Measurements from ENCODE around the gene PGP.

The PGP gene

GRCh38 chr16:2179576-2179975 is 35.1 kb downstream of the PGP start:
- DNase-seq: no peak

GRCh38 chr16:2179107-2179501 is 35.5 kb downstream of the PGP start:
- no peak for DNase-seq

DNA sequence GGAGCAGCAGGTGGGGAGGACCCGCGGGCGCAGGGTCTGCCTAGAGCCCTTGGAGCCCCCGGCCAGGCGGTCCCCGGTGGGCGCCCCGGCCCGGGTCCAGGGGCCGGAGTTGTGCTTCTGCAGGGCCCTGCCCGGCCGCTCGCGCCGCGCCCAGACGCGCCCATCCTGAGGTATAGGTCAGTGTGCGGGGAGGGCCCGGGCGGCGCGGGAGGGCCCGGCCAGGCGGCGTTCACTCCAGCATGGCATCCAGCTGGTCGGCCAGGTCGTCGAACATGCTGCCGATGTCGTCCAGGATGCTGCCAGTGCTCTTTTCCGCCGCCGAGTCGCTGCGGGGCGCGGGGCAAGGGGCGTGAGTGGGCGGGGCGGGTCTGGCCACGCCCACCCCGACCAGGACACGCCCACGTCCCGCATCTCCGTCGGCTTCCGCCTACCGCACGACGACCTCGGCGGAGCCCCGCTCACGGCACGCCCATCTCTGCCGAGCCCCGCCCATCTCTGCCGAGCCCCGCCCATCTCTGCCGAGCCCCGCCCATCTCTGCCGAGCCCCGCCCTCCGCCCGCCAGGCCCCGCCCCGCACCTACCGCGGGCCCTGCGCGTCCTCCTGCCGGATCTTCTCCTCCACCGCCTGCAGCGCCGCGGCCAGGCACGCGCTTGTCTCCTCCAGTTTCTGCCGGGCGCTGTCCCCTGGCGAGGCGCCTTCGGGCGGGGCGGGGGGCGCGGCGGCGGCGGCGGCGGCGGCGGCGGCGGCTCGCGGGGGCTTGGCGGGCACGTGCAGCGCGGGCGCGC is 36.1 kb downstream of the PGP start:
- peak; percentile 57 for DNase-seq

DNA sequence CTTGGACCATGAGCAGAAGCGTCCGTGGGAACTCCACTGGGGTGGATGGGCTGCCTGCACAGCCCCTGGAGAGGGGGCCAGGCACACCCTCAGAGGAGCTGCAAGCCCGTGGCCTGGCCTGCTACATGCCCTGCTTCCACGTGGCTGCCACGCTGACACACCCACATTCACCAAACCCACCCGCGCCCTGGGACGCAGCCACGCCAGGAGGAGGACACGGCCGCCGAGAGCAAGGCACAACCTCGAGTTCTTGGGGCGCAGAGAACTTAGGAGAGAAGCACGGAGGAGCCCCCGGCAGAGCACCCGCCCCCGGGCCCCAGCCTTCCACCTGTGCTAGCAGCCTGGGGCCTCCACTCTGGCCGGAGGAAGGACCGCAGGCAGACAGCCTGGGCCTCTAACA is 37.1 kb downstream of the PGP start:
- DNase-seq: no peak

DNA sequence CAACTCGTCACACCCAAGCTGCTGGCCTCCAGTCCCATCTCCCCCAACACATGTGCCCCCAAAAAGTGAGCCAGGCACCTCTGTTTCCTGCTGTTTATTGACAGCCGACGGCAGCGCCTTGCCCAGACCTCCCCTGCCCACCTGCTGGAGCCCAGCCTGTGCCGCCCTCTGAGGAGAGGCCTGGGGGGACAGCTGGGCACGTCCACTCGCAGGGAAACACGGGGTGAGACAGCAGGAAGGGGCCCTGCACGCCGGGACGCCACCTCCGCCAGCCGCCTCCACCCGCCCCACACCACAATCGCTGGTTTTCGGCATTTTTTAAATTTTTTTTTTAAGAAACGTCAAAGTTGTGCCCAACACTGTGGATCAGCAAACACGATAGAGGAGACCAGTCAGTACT is 37.5 kb downstream of the PGP start:
- no peak for DNase-seq

DNA sequence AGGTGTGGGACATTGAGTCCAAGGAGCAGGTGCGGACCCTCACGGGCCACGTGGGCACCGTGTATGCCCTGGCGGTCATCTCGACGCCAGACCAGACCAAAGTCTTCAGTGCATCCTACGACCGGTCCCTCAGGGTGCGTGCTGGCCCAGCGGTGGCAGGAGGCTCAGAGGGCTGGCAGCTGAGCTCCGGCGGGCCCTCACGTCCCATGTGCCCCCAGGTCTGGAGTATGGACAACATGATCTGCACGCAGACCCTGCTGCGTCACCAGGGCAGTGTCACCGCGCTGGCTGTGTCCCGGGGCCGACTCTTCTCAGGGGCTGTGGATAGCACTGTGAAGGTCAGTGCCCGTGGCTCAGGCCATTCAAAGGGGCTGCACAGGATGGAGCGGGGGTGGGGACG is 38.6 kb downstream of the PGP start:
- no peak for DNase-seq

- DNase-seq: no peak
Observed at GRCh38 chr16:2175454-2175853, 39.2 kb downstream of the PGP start.

DNA sequence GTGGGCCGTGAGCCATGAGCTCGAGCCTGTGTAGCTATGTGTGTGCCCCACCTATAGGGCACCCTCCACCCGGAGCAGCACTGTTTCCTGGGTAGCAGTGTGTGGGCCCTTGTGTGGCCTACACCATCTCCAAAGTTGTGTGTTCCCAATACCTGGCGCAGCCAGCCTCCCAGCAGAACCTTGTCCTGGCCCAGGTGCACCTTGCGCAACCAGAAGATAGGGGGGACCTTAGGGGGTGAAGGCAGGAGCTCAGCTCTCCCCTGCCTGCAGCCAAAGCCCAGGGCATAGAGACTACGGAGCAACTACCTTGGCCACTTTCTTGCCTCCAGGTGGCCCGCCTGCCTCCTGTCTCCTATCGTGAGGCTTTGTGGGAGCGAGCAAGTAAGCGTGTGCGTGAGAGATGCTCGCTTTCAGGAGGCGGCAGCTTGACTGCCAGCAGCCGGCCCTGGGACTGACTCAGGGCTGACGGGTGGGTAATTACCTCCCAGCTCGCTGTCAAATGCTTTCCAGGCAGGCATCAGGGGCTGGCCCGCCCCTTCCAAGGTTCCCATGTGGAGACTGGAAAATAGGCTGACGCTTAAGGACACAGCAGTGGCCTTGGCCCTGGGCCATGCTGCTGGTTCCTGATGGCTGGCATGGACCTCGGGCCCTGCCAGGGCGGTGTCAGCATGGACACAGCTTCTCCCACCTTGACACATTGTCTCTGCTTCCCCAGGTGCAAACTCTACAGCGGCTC is 40.1 kb downstream of the PGP start:
- DNase-seq: no peak

DNA sequence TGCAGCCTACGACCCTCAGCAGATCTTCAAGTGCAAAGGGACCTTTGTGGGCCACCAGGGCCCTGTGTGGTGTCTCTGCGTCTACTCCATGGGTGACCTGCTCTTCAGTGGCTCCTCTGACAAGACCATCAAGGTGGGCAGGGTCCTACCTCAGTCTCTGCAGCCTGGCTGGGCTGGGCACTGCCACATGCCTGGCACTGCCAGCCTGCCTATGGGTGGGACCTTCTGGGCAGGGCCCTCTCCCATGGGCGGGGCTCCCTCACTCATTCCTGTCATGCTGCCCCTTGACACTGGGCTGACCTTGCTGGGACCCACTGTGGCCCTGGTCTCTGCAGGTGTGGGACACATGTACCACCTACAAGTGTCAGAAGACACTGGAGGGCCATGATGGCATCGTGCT is 40.7 kb downstream of the PGP start:
- no peak for DNase-seq

GRCh38 chr16:2173366-2173765 is 41.3 kb downstream of the PGP start:
- DNase-seq: no peak

DNA sequence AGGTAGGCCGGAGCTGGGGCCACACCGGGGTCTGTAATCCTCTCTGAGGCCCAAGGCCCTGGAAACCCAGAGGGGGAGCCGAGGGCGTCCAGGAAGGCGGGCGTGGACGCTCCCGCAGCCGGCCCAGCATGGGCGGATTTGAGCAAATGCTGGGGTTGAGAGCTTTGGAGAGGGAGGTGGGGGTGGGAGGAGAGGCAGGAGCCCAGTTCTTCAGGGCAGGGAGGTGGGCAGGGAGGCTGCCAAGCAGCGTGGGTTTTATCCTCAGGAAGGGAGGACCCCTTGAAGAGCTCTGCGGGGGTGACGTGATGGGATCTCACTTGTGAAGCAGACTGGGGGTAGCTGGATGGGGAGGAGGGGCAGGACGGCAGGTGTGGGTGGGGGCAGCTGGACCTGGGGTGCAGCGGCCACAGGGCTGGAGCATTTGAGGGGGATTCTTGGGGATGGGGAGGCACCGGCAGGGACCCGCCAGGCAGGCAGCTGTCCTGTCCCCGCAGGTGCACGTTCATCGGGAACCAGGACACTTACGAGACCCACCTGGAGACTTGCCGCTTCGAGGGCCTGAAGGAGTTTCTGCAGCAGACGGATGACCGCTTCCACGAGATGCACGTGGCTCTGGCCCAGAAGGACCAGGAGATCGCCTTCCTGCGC is 41.8 kb downstream of the PGP start:
- DNase-seq: no peak

- no peak for DNase-seq
Observed at GRCh38 chr16:2171601-2172178, 43.0 kb downstream of the PGP start.

GRCh38 chr16:2170587-2171435 is 43.8 kb downstream of the PGP start:
- DNase-seq: no peak

- no peak for DNase-seq
Observed at GRCh38 chr16:2170080-2170479, 44.6 kb downstream of the PGP start.

DNA sequence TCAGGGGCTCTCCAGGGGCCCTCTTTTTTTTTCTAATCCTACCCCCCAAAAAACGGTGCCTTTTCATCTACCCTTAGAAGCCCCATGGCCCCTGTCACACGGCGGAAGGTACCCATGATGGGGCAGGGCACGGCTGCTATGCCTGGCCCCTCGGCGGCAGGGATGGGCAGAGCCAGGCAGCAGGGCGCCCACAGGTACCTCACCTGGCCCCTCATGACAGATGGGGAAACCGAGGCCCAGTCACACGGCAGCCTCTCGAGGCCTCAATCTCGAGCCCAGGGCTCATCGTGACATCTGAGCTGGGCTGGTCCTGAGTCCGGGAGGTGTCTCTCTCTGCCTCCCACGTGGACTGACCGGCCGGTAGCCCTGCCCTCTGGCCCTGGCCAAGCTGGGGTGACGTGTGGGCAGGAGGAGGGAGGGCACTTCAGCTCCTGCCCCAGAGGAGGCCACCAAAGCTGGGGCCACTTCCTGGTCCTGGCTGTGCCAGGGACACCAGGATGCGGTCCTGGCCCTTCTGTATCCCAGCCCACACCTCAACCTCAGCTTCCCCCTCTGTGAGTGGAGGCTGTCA is 47.5 kb downstream of the PGP start:
- no peak for DNase-seq

- DNase-seq: no peak
Observed at GRCh38 chr16:2166263-2167067, 48.2 kb downstream of the PGP start.

GRCh38 chr16:2165861-2166260 is 48.8 kb downstream of the PGP start:
- DNase-seq: no peak

DNA sequence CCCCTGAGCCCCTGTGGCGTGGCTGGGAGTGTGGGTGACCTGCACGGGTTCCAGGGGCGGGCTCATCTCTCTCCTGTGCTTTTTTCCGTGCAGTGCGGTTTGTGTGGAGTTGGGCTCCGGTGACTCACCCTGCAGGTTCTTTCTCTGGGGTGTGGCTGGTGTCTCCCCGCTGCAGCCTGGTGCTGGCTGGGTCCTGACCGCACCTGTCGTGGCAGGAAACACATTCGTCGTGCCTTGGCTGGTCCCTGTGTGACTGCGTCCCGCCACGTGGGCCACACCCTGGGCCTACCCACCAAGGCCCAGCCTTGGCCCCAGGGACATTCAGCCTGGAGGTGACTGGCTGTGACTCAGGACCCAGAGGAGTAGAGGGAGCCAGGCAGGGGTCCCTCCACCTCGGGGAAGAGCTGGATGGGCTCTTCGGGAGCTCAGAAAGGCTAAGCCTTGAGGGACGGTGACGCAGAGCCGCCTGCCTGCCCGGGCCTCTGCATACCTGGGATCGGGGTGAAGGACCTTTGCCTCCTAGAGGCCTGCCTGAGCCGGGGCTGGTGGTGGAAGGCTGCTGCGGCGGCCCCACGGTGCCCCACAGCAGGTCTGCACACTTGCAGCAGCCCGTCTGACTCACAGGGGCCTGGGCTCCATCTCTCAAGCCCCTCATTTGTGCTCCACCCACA is 51.3 kb downstream of the PGP start:
- DNase-seq: peak; percentile 26

DNA sequence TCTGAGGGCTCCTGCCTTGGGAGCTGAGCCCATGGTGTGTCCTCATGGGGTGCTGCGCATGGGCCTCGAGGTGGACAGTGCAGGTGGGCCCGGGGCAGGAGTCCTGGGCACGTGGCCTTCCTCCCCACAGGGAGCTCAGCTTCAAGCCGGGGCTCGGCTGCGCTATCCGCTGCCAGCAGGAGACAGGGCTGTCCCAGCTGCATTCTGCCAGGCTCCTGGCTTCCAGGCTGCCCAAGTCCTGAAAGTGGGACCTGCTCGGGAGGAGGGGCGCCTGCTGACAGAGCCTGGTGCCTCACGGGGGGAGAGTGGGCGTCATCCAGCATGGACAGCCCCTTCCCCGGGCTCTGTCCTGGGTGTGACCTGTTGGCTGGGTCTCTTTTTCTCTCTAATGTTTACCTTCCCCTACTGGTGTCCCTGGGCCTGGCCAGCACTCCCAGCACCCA is 51.9 kb downstream of the PGP start:
- DNase-seq: no peak

- no peak for DNase-seq
Observed at GRCh38 chr16:2161911-2162310, 52.7 kb downstream of the PGP start.
